ENCODE results near the gene COL13A1.

The COL13A1 gene

DNA sequence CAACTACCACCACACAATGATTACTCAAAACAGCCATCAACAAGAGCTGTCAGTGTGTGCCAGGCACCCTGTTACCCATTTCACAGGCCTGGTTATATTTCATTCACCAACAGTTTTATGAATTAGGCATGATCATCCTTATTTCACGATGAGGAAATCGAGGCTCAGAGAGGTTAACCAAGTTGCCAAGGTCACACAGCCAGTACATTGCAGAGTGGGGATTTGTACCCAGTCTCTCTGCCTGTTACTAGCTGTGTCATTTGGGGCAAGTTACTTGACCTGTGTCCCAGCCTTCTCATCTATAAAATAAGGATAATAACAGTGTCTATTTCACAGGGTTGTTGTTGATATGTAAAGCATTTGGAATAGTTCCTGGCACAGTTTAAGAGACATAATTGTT, 97.2 kb downstream of the COL13A1 start:
- H3K9me3 Mint-ChIP-seq (ENCODE audit: low read depth) = no peaks in the 10 kb centered on the region
- H3K27me3 Mint-ChIP-seq = no peaks in the 10 kb centered on the region

DNA sequence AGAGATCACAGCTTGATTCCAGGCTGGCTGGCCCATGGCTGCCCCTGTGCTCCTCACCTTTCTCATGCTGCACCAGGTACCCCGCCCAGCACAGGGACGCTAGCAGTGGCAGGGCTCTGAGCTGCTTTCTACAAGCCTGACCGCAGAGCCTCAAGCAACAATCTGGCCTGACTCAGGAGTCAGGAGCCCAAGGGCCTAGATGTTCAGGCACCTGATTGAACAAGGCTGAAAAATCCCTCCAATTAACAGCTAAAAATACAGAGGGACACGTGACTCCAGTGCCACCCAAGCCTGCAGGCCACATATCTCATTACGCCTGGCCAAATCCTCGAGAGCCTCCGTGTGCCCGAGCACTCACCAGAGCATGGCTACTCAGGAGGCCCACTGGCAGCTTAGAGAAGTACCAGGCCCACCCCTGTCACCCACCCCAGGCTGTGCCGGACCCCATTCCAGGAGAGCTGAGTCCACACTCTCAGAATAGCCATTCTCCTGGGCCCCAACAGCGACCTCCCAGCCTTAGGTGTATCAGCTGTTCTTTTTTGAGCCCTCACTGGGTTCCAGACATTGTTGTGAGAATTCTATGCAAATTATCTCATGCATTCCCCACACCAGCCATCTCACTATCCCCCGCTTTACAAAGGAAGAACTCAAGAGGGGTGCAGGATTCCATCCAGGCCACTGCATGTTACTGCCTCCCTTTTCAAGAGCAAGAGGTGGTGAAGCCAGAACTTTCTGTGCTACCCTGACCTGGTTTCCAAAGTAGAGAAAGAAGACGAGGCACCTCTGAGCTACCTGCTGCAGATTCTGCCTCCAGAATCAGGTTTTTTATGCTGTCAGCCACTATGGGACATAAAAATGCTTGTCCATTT, 98.3 kb downstream of the COL13A1 start:
- no peaks in the 10 kb centered on the region for H3K9me3 Mint-ChIP-seq (ENCODE audit: low read depth)
- H3K4me1 Mint-ChIP-seq (ENCODE audit: low read depth) = no peaks in the 10 kb centered on the region
- H3K4me3 Mint-ChIP-seq = no peak overlapping the region
- H3K36me3 Mint-ChIP-seq = no peaks in the 10 kb centered on the region
- H3K27ac Mint-ChIP-seq = no peak overlapping the region
- no peaks in the 10 kb centered on the region for H3K27me3 Mint-ChIP-seq

More for the DNA sequence above, 97.2 kb downstream of the COL13A1 start:
- no peak overlapping the region for H3K27ac Mint-ChIP-seq
- H3K36me3 Mint-ChIP-seq = no peaks in the 10 kb centered on the region
- H3K4me1 Mint-ChIP-seq (ENCODE audit: low read depth) = no peaks in the 10 kb centered on the region
- H3K4me3 Mint-ChIP-seq = no peak overlapping the region

DNA sequence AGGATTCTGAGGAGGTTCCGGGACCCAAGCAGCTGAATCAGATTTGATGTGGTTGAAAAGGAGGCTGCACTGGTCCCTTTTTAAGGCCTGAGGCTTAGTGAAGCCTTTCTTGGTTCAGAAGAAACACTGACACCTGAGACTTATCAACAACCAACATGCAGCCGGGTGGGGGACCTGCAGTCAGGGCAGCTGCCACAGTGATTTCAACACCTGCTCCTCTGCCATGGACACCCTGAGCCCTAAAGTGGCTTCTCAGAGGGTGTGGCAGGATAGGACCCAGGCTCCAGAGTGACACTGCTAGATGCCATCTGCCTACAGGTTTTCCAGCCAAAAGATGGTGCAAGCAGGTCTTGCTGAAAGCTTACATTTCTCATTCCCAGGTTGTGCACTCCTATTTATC, 99.3 kb downstream of the COL13A1 start:
- H3K4me1 Mint-ChIP-seq (ENCODE audit: low read depth) = no peaks in the 10 kb centered on the region
- H3K36me3 Mint-ChIP-seq = no peaks in the 10 kb centered on the region
- H3K4me3 Mint-ChIP-seq = no peak overlapping the region
- no peaks in the 10 kb centered on the region for H3K27me3 Mint-ChIP-seq
- H3K9me3 Mint-ChIP-seq (ENCODE audit: low read depth) = no peaks in the 10 kb centered on the region
- no peak overlapping the region for H3K27ac Mint-ChIP-seq

DNA sequence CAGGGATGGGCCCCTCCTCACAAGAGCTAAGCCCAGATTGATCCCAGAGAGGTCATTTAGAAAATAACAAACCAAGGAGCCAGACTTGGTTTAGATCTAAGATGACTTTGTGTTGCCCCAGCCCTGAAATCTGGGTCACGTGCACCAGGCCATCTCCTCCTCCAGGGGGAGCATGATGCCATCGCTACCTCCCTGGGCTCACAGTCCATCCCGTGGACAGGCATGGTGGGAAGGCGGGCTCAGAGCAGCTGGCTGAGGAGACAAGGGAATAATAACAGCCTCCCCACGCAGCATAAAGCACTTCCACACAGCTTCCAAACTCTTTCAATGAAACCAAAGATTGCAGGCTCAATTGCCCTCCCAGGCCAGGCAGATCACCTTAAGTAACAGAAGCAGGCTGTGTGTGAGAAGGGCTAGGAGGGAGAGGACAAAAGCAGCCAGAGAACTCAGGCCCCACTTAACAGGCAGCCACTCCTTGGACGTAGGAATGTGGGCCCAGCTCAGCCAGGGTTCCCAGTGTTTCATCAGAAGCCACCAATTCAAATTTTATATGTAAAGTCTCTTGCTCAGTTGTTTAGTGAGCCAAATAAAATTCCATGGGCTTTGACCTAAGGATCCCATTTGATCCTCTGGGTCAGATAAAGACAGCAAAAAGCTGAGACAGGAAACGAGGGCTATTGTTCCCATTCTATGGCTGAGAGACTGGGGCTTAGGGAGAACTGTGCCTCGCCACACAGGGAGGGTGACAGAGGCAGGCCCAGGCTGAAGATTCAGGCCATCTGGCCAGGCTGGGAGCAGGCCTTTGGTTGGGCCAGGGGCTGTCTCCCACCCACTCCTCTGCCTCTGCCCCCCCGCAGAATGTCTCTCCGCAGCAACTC, 100.2 kb downstream of the COL13A1 start:
- H3K4me1 Mint-ChIP-seq (ENCODE audit: low read depth) = no peaks in the 10 kb centered on the region
- no peaks in the 10 kb centered on the region for H3K27me3 Mint-ChIP-seq
- no peaks in the 10 kb centered on the region for H3K9me3 Mint-ChIP-seq (ENCODE audit: low read depth)
- no peak overlapping the region for H3K4me3 Mint-ChIP-seq
- no peaks in the 10 kb centered on the region for H3K36me3 Mint-ChIP-seq
- H3K27ac Mint-ChIP-seq = no peak overlapping the region

DNA sequence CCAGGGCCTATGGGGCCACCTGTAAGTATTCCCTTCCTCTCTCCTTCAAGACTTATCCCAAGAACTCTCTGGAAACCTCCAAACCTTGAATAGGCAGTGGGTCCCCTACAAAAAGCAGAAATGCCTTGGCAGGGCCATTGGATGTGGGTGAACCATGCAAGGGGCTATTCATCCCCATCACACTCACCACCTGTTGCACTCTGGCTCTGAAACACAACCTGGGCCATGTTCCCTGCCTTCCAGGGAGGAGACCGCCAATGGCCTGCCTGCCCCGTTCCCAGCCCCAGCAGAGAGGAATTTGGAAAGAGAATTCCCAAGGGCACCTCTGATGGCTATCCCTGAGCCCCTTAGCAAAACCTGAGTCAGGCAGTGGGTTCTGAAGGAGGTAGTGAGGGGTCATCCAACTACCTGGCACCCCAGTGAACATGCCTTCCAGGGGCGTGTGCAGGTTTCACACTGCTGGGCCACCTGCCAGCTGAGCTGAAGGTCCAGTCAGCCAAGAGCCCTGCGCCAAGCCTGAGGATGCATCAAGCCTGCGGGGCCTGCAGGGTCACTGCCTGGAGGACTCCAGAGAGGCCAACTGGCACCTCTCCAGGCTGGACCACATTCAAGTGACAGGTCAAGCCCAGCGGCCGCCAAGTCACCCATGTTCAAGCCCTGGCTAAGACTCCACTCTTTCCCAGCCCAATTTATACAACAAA, 101.3 kb downstream of the COL13A1 start:
- H3K27ac Mint-ChIP-seq = no peak overlapping the region
- no peak overlapping the region for H3K4me3 Mint-ChIP-seq
- H3K9me3 Mint-ChIP-seq (ENCODE audit: low read depth) = no peaks in the 10 kb centered on the region
- no peaks in the 10 kb centered on the region for H3K4me1 Mint-ChIP-seq (ENCODE audit: low read depth)
- H3K27me3 Mint-ChIP-seq = no peaks in the 10 kb centered on the region
- no peaks in the 10 kb centered on the region for H3K36me3 Mint-ChIP-seq

DNA sequence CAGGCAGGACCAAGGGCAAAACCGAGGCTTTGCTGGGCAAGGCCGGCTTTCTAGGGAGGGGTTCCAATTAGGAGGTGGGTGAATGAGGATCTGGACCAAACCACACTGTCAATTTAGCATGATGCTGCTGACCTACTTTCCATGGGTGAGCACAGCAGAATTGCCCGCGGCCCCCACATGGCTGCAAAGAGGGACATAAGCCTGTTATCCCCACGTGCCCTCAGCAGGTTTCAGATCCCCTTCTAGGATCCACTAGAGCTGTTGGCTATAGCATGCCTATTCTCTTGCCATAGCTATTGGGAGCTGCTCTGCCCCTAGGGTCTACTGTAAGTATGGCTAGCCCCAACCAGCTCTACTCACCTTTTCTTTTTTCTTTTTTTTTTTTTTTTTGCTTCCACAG, 102.8 kb downstream of the COL13A1 start:
- Mint-ChIP-seq H3K27ac (no peak overlapping the region), H3K27me3 (no peaks in the 10 kb centered on the region), H3K9me3 (ENCODE audit: low read depth) (no peaks in the 10 kb centered on the region), H3K4me1 (ENCODE audit: low read depth) (no peaks in the 10 kb centered on the region), H3K36me3 (no peaks in the 10 kb centered on the region), H3K4me3 (no peak overlapping the region)

DNA sequence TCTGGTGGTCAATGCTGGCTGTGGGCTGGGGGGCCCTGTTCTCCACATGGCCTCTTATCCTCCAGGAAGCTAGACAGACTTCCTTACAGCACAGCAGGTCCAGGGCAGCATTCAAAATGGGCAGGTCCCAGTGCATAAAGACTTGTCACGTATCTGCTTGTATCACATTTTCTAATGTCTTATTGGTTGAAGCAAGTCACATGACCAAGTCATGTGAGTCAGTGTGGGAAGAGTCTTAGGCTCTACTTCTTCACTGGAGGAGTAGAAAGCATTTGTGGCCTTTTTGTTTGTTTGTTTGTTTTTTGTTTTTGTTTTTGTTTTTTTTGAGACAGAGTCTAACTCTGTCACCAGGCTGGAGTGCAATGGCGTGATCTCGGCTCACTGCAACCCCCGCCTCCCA, 104.7 kb downstream of the COL13A1 start:
- no peak overlapping the region for H3K4me3 Mint-ChIP-seq
- no peaks in the 10 kb centered on the region for H3K4me1 Mint-ChIP-seq (ENCODE audit: low read depth)
- H3K36me3 Mint-ChIP-seq = no peaks in the 10 kb centered on the region
- H3K27ac Mint-ChIP-seq = no peak overlapping the region
- no peaks in the 10 kb centered on the region for H3K27me3 Mint-ChIP-seq
- H3K9me3 Mint-ChIP-seq (ENCODE audit: low read depth) = no peaks in the 10 kb centered on the region

DNA sequence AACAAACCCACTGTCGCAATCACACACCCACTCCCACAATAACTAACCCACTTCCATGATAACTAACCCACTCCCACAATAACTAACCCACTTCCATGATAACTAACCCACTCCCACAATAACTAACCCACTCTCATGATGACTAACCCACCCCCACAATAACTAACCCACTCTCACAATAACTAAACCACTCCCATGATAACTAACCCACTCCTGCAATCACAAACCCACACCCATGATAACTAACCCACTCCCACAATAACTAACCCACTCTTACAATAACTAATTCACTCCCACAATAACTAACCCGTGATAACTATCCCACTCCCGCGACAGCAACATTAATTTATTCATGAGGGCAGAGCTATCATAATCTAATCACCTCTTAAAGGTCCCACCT, 105.8 kb downstream of the COL13A1 start:
- Mint-ChIP-seq H3K4me3 (no peak overlapping the region), H3K9me3 (ENCODE audit: low read depth) (no peaks in the 10 kb centered on the region), H3K27ac (no peak overlapping the region), H3K27me3 (no peaks in the 10 kb centered on the region), H3K36me3 (no peaks in the 10 kb centered on the region), H3K4me1 (ENCODE audit: low read depth) (no peaks in the 10 kb centered on the region)

DNA sequence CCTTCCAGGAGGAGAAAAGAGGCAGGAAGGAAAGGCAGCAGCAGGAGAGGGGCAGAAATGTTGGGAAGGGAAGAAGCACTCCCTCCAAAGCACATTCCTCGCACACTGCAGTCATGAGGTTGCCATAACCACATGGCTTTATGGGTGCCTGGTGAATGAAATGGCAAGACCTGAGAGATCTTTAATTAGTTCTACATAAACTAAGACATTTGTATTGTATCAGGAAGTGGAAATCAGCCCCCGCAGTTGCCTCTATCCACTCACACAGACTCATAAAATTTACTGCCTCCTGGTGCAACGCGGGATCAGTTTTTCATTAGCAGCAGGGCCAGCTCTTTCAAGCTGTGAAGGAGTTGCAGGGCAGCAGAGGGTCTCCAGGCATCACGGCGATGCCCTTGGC, 106.4 kb downstream of the COL13A1 start:
- no peaks in the 10 kb centered on the region for H3K4me1 Mint-ChIP-seq (ENCODE audit: low read depth)
- peaks cover under 1% of the 10 kb centered on the region for H3K27me3 Mint-ChIP-seq
- H3K27ac Mint-ChIP-seq = no peak overlapping the region
- H3K4me3 Mint-ChIP-seq = no peak overlapping the region
- H3K9me3 Mint-ChIP-seq (ENCODE audit: low read depth) = no peaks in the 10 kb centered on the region
- no peaks in the 10 kb centered on the region for H3K36me3 Mint-ChIP-seq

DNA sequence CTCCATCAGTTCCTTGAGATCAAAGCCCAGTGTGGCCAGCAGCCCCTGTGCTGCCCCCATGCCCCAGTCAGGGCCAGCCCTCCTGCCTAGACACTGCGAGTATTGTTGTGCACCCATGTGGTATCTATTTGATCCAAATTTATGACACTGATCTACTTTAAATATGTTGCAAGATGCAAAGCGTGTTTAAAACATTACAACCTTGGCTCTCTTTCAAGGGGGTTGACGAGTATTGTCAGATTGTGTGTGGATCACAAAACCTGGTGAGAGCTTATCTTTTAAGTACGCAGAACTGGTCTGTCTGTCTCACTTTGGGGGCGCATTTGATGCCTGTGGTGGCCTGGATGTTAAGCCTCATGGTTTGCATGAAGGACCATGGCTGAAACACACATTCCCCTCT, 108.9 kb downstream of the COL13A1 start:
- Mint-ChIP-seq H3K9me3 (ENCODE audit: low read depth) (no peaks in the 10 kb centered on the region), H3K4me3 (no peak overlapping the region), H3K36me3 (no peaks in the 10 kb centered on the region), H3K4me1 (ENCODE audit: low read depth) (no peaks in the 10 kb centered on the region), H3K27me3 (peaks cover 1% of the 10 kb centered on the region), H3K27ac (no peak overlapping the region)

DNA sequence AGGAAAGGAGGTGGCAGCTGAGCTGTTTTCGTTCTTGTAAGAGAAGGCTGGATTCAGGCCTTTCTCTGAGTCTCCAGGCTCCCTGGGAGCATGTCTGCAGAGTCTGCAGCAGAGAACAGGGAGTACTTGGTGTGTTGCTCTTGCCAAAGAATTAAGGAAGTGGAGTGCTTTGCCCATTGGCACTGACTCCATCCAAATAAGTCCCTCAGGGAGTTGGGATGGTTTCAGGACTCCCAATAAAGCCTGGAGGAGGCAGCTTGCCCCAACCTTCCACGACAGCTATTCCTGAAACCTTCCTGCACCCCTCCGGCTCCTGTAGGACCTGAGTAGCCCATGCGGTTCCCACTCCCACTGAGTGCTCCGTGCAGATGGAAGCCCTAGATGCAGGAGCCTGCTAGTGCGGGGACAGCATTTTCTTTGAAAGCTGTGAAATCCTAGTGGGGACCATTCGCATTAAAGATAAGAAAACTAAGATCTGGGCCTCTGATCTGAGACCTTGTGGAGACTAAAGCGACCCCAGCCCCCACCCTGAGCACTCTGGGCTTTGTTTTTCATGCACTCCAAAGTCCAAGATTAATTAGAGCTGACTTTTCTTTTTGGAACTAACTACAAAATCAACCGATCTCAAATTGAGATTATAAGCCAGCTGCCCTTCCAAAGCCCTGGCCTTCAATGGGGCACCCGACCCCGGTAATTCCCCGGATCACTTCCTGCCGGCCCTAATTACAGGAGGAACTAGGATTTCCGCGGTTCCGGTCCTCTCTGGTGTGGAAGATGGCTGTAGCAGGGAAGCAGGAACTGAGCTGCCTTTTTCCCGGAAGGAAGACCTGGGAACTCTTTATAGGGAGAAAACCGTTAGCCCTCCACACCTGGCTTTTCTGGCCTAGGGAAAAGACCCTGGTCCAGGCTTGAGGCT, 110.2 kb downstream of the COL13A1 start:
- Mint-ChIP-seq H3K27ac (no peak overlapping the region), H3K9me3 (ENCODE audit: low read depth) (no peaks in the 10 kb centered on the region), H3K4me1 (ENCODE audit: low read depth) (no peaks in the 10 kb centered on the region), H3K4me3 (no peak overlapping the region), H3K36me3 (no peaks in the 10 kb centered on the region), H3K27me3 (peaks cover 1% of the 10 kb centered on the region)

DNA sequence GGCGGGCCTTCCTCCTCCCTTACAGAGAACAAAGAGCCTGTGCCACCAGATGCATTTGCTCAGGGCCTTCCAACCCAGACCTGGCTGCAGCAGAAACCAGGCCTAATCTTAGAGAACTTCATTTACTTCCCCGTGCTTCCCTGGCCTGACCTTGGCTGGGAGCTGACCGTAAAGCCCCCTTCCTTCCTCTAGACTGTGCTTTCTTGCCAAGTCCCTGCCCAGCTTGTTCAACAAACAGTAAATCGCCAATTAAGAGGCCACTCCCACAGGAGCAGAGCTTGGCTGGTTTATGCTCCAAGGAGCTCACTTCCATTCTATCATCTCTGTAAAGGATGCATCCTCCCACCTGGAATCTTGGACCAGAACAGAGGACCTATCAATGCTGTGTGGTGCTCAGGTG, 110.9 kb downstream of the COL13A1 start:
- Mint-ChIP-seq H3K27ac (no peak overlapping the region), H3K27me3 (peaks cover 1% of the 10 kb centered on the region), H3K36me3 (no peaks in the 10 kb centered on the region), H3K4me3 (no peak overlapping the region), H3K4me1 (ENCODE audit: low read depth) (no peaks in the 10 kb centered on the region), H3K9me3 (ENCODE audit: low read depth) (no peaks in the 10 kb centered on the region)

DNA sequence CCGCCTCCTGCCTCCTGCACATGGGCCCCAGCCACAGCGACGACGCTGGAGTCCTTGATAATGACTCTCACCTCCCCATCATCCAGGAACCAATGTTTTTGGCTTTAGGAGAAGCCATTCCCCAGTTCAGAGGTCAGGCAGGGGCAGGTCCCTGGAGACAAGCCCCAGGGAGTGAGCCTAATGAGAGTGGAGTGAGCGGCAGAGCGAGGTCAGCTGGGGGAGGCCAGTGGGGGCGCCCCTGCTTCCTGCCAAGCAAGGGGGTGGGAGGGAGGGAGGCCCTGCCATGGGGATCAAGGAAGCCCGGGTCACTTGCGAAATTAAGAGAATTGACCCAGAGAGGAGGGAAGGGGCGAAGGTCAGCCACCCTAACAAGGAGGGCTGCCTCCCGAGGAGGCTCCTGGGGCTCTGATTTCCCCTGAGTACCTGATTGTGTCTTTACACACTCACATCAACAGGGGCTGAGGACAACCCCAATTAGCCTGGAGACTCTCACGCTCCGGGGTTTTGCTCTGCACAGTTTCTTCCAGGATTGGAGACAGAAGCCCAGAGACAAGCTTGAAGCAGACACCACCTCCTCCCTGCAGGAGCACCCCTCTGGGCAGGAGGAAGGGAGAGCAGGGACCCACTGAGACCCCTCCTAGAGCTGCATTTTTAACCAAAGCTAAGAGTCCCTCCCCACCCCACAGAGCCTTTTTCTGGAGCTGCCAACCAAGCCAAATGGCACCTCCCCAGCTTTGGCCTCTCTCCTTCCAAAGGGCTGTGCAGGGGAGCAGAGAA, 112.1 kb downstream of the COL13A1 start:
- no peaks in the 10 kb centered on the region for H3K36me3 Mint-ChIP-seq
- no peaks in the 10 kb centered on the region for H3K9me3 Mint-ChIP-seq (ENCODE audit: low read depth)
- no peaks in the 10 kb centered on the region for H3K4me1 Mint-ChIP-seq (ENCODE audit: low read depth)
- no peak overlapping the region for H3K4me3 Mint-ChIP-seq
- H3K27me3 Mint-ChIP-seq = peaks cover 1% of the 10 kb centered on the region
- no peak overlapping the region for H3K27ac Mint-ChIP-seq

All from activated naive CD8-positive, alpha-beta T cell (primary cell).